ENCODE results near the gene OR4A16. TPM values are rescaled to one million over a fixed set of nuclear protein-coding genes. Genes with fewer than 3 reads are reported as not detected.

The OR4A16 gene
- total RNA-seq, result not detected in 2 replicates

GRCh38 chr11:55342901-55343300 is at the start of gene OR4A16:
Gene OR4A16, plus strand, starts transcription at chr11:55343201. Its CDS starts 0 bp downstream, at chr11:55343201.

GRCh38 chr11:55367674-55368073 is 24.7 kb downstream of the OR4A16 start, which contains the start of gene OR4A15:
Gene OR4A15, plus strand, starts transcription at chr11:55367974. Its CDS starts 0 bp downstream, at chr11:55367974.

Other genes with a start within 250 kb of the OR4A16 start
- not detected in 2 replicates for gene TRIM48, start 81.0 kb upstream of the OR4A16 start, total RNA-seq
- not detected in 2 replicates for gene OR4A15, start 24.8 kb downstream of the OR4A16 start, total RNA-seq
- not detected in 2 replicates for gene OR4C15, start 211.3 kb downstream of the OR4A16 start, total RNA-seq
- gene OR4C16, start 228.9 kb downstream of the OR4A16 start, total RNA-seq, result not detected in 2 replicates

All from hair follicle dermal papilla cell (primary cell).